HCT116 (cell line): ENCODE measurements around the gene OVOL3.

Experiments
- CTCF ChIP-seq, 3 experiments: fragments of 200-600 bp in 1 of 3; sonication (generic) in 1 of 3; IDR thresholded peaks in 2 of 3; conservative IDR thresholded peaks in 1 of 3; 2 replicates each; pipeline ENCODE4 v1.5.1; 2012 to 2017; ENCODE audit warnings: low read depth in 2 of 3, low read length in 2 of 3, antibody characterized with exemption in 1 of 3, borderline replicate concordance in 1 of 3, control low read depth in 1 of 3, mild to moderate bottlenecking in 1 of 3, mixed read lengths in 1 of 3, mixed run types in 1 of 3, moderate library complexity in 1 of 3; ENCODE audit not compliant: insufficient read depth in 1 of 3
- MAX ChIP-seq: IDR thresholded peaks from 2 replicates; pipeline ENCODE4 v1.6.1; 2012
- POLR2A ChIP-seq: IDR thresholded peaks from 2 replicates; pipeline ENCODE4 v1.7.0; 2011; ENCODE audit warnings: borderline replicate concordance; ENCODE audit not compliant: insufficient read depth, insufficient read length; ENCODE audit errors: extremely low read depth
- YY1 ChIP-seq: IDR thresholded peaks from 2 replicates; pipeline ENCODE4 v1.6.1; 2011; ENCODE audit warnings: low read length, low read depth, moderate library complexity, mild to moderate bottlenecking; ENCODE audit not compliant: insufficient replicate concordance; ENCODE audit errors: extremely low read depth

GRCh38 chr19:36114721-36115452, 3.9 kb downstream of the OVOL3 start, which contains the start of gene POLR2I:
- TF ChIP-seq POLR2A (peak; percentile 90), CTCF (IDR thresholded peaks at IDR 0.05 in 2 of 3, conservative IDR thresholded peaks at IDR 0.05 in 1 of 3; ENCODE audit: borderline replicate concordance in 1 of 3, insufficient read depth in 1 of 3, low read depth in 2 of 3, low read length in 2 of 3) (no peak), MAX (peak; percentile 100), YY1 (peak; percentile 85)
